Measurements from ENCODE around the gene TMEM272. TPM values are rescaled to one million over a fixed set of nuclear protein-coding genes. Genes with fewer than 3 reads are reported as not detected.

TMEM272 gene
- total and polyA plus RNA-seq, 2 experiments from 2014 or later: 0.11 to 0.76 TPM

DNA sequence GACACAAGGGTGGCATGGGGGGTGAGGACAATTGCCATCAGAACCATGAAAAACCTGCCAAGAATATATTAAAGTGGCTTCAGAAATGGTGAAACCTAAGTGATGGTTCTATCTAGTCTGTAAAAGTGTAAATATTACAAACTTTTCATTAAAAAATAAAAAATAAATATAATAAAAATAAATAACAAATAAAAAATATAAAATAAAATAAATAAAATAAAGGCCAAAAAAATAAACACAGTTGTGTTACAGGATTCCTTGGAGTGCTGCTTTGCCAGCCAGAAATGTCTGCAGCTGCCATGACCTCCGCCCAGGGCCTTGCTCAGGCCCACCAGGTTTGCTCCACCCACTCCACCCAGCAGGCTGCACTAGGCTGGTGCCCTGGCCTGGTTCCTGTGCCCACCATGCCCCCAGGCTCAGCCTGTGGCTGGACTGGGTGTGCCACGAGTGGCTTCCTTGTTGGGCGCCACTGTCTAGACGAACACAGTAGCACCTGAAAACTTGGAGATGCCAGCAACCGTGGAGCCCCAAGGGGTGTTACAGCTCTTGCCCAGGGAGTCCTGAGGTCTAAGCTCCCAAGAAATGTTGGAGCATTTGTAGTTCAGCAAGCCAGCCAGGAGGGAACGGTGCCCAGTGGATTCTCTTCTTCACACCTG, 37.7 kb upstream of the TMEM272 start (continued):
- TF ChIP-seq, protein P1, sequence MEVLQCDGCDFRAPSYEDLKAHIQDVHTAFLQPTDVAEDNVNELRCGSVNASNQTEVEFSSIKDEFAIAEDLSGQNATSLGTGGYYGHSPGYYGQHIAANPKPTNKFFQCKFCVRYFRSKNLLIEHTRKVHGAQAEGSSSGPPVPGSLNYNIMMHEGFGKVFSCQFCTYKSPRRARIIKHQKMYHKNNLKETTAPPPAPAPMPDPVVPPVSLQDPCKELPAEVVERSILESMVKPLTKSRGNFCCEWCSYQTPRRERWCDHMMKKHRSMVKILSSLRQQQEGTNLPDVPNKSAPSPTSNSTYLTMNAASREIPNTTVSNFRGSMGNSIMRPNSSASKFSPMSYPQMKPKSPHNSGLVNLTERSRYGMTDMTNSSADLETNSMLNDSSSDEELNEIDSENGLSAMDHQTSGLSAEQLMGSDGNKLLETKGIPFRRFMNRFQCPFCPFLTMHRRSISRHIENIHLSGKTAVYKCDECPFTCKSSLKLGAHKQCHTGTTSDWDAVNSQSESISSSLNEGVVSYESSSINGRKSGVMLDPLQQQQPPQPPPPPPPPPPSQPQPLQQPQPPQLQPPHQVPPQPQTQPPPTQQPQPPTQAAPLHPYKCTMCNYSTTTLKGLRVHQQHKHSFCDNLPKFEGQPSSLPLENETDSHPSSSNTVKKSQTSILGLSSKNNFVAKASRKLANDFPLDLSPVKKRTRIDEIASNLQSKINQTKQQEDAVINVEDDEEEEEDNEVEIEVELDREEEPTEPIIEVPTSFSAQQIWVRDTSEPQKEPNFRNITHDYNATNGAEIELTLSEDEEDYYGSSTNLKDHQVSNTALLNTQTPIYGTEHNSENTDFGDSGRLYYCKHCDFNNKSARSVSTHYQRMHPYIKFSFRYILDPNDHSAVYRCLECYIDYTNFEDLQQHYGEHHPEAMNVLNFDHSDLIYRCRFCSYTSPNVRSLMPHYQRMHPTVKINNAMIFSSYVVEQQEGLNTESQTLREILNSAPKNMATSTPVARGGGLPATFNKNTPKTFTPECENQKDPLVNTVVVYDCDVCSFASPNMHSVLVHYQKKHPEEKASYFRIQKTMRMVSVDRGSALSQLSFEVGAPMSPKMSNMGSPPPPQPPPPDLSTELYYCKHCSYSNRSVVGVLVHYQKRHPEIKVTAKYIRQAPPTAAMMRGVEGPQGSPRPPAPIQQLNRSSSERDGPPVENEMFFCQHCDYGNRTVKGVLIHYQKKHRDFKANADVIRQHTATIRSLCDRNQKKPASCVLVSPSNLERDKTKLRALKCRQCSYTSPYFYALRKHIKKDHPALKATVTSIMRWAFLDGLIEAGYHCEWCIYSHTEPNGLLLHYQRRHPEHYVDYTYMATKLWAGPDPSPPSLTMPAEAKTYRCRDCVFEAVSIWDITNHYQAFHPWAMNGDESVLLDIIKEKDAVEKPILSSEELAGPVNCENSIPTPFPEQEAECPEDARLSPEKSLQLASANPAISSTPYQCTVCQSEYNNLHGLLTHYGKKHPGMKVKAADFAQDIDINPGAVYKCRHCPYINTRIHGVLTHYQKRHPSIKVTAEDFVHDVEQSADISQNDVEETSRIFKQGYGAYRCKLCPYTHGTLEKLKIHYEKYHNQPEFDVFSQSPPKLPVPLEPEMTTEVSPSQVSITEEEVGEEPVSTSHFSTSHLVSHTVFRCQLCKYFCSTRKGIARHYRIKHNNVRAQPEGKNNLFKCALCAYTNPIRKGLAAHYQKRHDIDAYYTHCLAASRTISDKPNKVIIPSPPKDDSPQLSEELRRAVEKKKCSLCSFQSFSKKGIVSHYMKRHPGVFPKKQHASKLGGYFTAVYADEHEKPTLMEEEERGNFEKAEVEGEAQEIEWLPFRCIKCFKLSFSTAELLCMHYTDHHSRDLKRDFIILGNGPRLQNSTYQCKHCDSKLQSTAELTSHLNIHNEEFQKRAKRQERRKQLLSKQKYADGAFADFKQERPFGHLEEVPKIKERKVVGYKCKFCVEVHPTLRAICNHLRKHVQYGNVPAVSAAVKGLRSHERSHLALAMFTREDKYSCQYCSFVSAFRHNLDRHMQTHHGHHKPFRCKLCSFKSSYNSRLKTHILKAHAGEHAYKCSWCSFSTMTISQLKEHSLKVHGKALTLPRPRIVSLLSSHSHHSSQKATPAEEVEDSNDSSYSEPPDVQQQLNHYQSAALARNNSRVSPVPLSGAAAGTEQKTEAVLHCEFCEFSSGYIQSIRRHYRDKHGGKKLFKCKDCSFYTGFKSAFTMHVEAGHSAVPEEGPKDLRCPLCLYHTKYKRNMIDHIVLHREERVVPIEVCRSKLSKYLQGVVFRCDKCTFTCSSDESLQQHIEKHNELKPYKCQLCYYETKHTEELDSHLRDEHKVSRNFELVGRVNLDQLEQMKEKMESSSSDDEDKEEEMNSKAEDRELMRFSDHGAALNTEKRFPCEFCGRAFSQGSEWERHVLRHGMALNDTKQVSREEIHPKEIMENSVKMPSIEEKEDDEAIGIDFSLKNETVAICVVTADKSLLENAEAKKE (CRISPR knock-in tag; IDR thresholded peaks at IDR 0.05): no peak
- no peak for TF ChIP-seq STAT1 (IDR thresholded peaks at IDR 0.05; ENCODE audit: unreplicated experiment)

DNA sequence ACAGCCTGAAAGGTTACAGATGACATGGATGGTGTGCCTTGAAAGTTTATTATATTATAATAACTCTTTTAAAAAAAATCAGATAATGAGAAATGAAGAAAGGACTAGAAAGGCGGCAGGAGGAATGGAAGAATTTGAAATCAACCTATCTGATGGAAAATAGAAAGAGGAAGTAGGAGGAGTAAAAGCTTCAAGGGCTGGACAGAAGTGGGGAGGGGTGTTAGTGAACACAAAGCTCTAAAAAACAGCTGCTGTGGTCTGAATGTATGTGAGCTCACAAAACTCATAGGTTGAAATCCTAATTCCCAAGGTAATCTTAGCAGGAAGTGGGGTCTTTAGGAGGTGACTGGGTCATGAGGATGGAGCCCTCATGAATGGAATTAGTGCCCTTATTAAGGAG, 36.3 kb upstream of the TMEM272 start:
- Histone ChIP-seq H3K4me2 (no peak overlapping the region), H3K4me1 (ENCODE audit: insufficient read depth) (no peaks in the 10 kb centered on the region), H3K27me3 (ENCODE audit: insufficient read depth) (no peaks in the 10 kb centered on the region), H3K27ac (ENCODE audit: low read depth) (no peak overlapping the region), H3K36me3 (ENCODE audit: insufficient read depth) (no peaks in the 10 kb centered on the region), H3K79me2 (replicated peaks; ENCODE audit: insufficient read depth) (no peaks in the 10 kb centered on the region), H2AFZ (no peak overlapping the region), H3K4me3 (no peak overlapping the region), H3F3A (replicated peaks; ENCODE audit: low read depth) (no peaks in the 10 kb centered on the region), H4K20me1 (replicated peaks; ENCODE audit: insufficient read depth) (no peaks in the 10 kb centered on the region), H3K9me2 (ENCODE audit: insufficient read depth) (peaks cover 6% of the 10 kb centered on the region; the same call in 1 of the 2 replicates)
- Mint-ChIP-seq H3K36me3 (ENCODE audit: low read depth) (peaks cover 7% of the 10 kb centered on the region; the same call in 2 of the 3 replicates), H3K9me3 (peaks cover 20% of the 10 kb centered on the region), H3K27ac (no peak overlapping the region), H3K4me3 (no peak overlapping the region), H3K27me3 (ENCODE audit: insufficient read depth, low read depth, poor library complexity) (peaks cover 2% of the 10 kb centered on the region), H3K4me1 (no peaks in the 10 kb centered on the region)
- ATAC-seq (no peak), DNase-seq (ENCODE audit: low spot score) (no peak)
- no peak for TF ChIP-seq NANOG (IDR thresholded peaks at IDR 0.05; ENCODE audit: borderline replicate concordance)
- TF ChIP-seq, protein P2, sequence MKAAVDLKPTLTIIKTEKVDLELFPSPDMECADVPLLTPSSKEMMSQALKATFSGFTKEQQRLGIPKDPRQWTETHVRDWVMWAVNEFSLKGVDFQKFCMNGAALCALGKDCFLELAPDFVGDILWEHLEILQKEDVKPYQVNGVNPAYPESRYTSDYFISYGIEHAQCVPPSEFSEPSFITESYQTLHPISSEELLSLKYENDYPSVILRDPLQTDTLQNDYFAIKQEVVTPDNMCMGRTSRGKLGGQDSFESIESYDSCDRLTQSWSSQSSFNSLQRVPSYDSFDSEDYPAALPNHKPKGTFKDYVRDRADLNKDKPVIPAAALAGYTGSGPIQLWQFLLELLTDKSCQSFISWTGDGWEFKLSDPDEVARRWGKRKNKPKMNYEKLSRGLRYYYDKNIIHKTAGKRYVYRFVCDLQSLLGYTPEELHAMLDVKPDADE (IDR thresholded peaks at IDR 0.05): no peak
- TF ChIP-seq ZNF331 (CRISPR knock-in tag; IDR thresholded peaks at IDR 0.05; ENCODE audit: low read depth): no peak
- TF ChIP-seq, protein P3, sequence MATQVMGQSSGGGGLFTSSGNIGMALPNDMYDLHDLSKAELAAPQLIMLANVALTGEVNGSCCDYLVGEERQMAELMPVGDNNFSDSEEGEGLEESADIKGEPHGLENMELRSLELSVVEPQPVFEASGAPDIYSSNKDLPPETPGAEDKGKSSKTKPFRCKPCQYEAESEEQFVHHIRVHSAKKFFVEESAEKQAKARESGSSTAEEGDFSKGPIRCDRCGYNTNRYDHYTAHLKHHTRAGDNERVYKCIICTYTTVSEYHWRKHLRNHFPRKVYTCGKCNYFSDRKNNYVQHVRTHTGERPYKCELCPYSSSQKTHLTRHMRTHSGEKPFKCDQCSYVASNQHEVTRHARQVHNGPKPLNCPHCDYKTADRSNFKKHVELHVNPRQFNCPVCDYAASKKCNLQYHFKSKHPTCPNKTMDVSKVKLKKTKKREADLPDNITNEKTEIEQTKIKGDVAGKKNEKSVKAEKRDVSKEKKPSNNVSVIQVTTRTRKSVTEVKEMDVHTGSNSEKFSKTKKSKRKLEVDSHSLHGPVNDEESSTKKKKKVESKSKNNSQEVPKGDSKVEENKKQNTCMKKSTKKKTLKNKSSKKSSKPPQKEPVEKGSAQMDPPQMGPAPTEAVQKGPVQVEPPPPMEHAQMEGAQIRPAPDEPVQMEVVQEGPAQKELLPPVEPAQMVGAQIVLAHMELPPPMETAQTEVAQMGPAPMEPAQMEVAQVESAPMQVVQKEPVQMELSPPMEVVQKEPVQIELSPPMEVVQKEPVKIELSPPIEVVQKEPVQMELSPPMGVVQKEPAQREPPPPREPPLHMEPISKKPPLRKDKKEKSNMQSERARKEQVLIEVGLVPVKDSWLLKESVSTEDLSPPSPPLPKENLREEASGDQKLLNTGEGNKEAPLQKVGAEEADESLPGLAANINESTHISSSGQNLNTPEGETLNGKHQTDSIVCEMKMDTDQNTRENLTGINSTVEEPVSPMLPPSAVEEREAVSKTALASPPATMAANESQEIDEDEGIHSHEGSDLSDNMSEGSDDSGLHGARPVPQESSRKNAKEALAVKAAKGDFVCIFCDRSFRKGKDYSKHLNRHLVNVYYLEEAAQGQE (IDR thresholded peaks at IDR 0.05; ENCODE audit: unreplicated experiment): no peak

All from GM23338 (cell line).